Colon (tissue), 2 donors: Measurements from ENCODE around the gene MPZL1.

Source experiments
- FAIRE-seq: peaks from 2 replicates; lab custom pipeline; 2012; peaks lifted over from hg19 to GRCh38; lab: Jason Lieb, UNC
- donor health status: control.
- donor health status: control.

Gene MPZL1

GRCh38 chr1:167751676-167752075 lies 29.9 kb downstream of the MPZL1 start:
- FAIRE-seq, result no peak

GRCh38 chr1:167752219-167752985 lies 30.6 kb downstream of the MPZL1 start:
- no peak for FAIRE-seq

- FAIRE-seq, result no peak
Observed at GRCh38 chr1:167755654-167756053, 33.9 kb downstream of the MPZL1 start.

- no peak for FAIRE-seq
Observed at GRCh38 chr1:167756730-167757405, 35.1 kb downstream of the MPZL1 start.

GRCh38 chr1:167757433-167758309 lies 35.9 kb downstream of the MPZL1 start:
- no peak for FAIRE-seq

- FAIRE-seq, result no peak
Observed at GRCh38 chr1:167761400-167761799, 39.6 kb downstream of the MPZL1 start.

- no peak for FAIRE-seq
Observed at GRCh38 chr1:167762061-167762746, 40.4 kb downstream of the MPZL1 start.

GRCh38 chr1:167763525-167764220 lies 41.9 kb downstream of the MPZL1 start:
- FAIRE-seq, result no peak

GRCh38 chr1:167764458-167765330 lies 42.9 kb downstream of the MPZL1 start:
- no peak for FAIRE-seq

- no peak for FAIRE-seq
Observed at GRCh38 chr1:167765496-167765895, 43.7 kb downstream of the MPZL1 start.

- FAIRE-seq, result no peak
Observed at GRCh38 chr1:167766538-167766937, 44.8 kb downstream of the MPZL1 start.

- no peak for FAIRE-seq
Observed at GRCh38 chr1:167767761-167768160, 46.0 kb downstream of the MPZL1 start.

GRCh38 chr1:167770127-167770526 lies 48.3 kb downstream of the MPZL1 start:
- no peak for FAIRE-seq

GRCh38 chr1:167772436-167772835 lies 50.7 kb downstream of the MPZL1 start:
- no peak for FAIRE-seq

- FAIRE-seq, result no peak
Observed at GRCh38 chr1:167773516-167773915, 51.7 kb downstream of the MPZL1 start.

GRCh38 chr1:167774710-167775109 lies 52.9 kb downstream of the MPZL1 start:
- no peak for FAIRE-seq

- no peak for FAIRE-seq
Observed at GRCh38 chr1:167775178-167775577, 53.4 kb downstream of the MPZL1 start.

GRCh38 chr1:167776151-167776550 lies 54.4 kb downstream of the MPZL1 start:
- no peak for FAIRE-seq

GRCh38 chr1:167776616-167777268 lies 55.0 kb downstream of the MPZL1 start:
- no peak for FAIRE-seq

- no peak for FAIRE-seq
Observed at GRCh38 chr1:167777269-167777650, 55.5 kb downstream of the MPZL1 start.
